Mesendoderm (in vitro differentiated cells): ENCODE data around the gene KIAA1191.

Source experiments
- DNase-seq: peaks from one replicate; pipeline ENCODE4 v3.0.0; 2013
- H2AK5ac ChIP-seq: 2 replicates; pipeline ENCODE4 v1.6.1; 2013; ENCODE audit warnings: low read length, inconsistent platforms
- H2BK120ac ChIP-seq: 2 replicates; pipeline ENCODE4 v1.6.1; 2013; ENCODE audit warnings: low read depth, mild to moderate bottlenecking, low read length, moderate library complexity, mixed read lengths
- H2BK15ac ChIP-seq: replicated peaks from 2 replicates; pipeline ENCODE4 v1.6.1; 2013; ENCODE audit warnings: low read depth, mild to moderate bottlenecking, moderate library complexity
- H2BK5ac ChIP-seq: 2 replicates; pipeline ENCODE4 v1.6.1; 2013; ENCODE audit warnings: low read length, inconsistent platforms
- H3K18ac ChIP-seq: 2 replicates; pipeline ENCODE4 v1.6.1; 2013; ENCODE audit warnings: mild to moderate bottlenecking, low read length, mixed read lengths
- H3K23ac ChIP-seq: one replicate; pipeline ENCODE4 v1.6.1; 2013; ENCODE audit warnings: low read length
- H3K27ac ChIP-seq: 2 replicates; pipeline ENCODE4 v1.5.1; 2013; ENCODE audit warnings: low read depth, mild to moderate bottlenecking, inconsistent platforms, low read length, moderate library complexity
- H3K27me3 ChIP-seq: 2 replicates; pipeline ENCODE4 v1.6.1; 2013; ENCODE audit warnings: low read length, control low read depth, mild to moderate bottlenecking, inconsistent platforms; ENCODE audit not compliant: insufficient read depth, poor library complexity
- H3K36me3 ChIP-seq: 2 replicates; pipeline ENCODE4 v1.6.1; 2013; ENCODE audit warnings: low read length, inconsistent platforms; ENCODE audit not compliant: control insufficient read depth, insufficient read depth
- H3K4ac ChIP-seq: one replicate; pipeline ENCODE4 v1.6.1; 2013; ENCODE audit warnings: low read depth, mild to moderate bottlenecking, low read length, moderate library complexity
- H3K4me1 ChIP-seq: 2 replicates; pipeline ENCODE4 v1.6.1; 2013; ENCODE audit warnings: low read depth, low read length, inconsistent platforms; ENCODE audit not compliant: control insufficient read depth
- H3K4me2 ChIP-seq: 2 replicates; pipeline ENCODE4 v1.6.1; 2013; ENCODE audit warnings: low read length
- H3K4me3 ChIP-seq: 2 replicates; pipeline ENCODE4 v1.5.1; 2013; ENCODE audit warnings: mild to moderate bottlenecking, low read length
- H3K56ac ChIP-seq: one replicate; pipeline ENCODE4 v1.6.1; 2013; ENCODE audit warnings: low read length
- H3K79me1 ChIP-seq: 2 replicates; pipeline ENCODE4 v1.6.1; 2013; ENCODE audit warnings: low read length, inconsistent platforms
- H3K79me2 ChIP-seq: 2 replicates; pipeline ENCODE4 v1.6.1; 2013; ENCODE audit warnings: mild to moderate bottlenecking, low read length; ENCODE audit not compliant: control insufficient read depth, insufficient read depth
- H3K9ac ChIP-seq: 2 replicates; pipeline ENCODE4 v1.6.1; 2013; ENCODE audit warnings: low read length, inconsistent platforms
- H4K5ac ChIP-seq: one replicate; pipeline ENCODE4 v1.6.1; 2013; ENCODE audit warnings: low read length
- H4K8ac ChIP-seq: one replicate; pipeline ENCODE4 v1.6.1; 2013; ENCODE audit warnings: low read depth, mild to moderate bottlenecking, control low read depth, low read length, moderate library complexity
- WGBS: extraction: QIAGEN DNeasy Blood & Tissue Kit; methylation state at CpG from one replicate; pipeline ENCODE4 v1.1.7; 2013; ENCODE audit warnings: low lambda C conversion rate, missing lambda C conversion rate; ENCODE audit not compliant: insufficient coverage; ENCODE audit errors: extremely low coverage; 5-methylcytosine and 5-hydroxymethylcytosine counted together

KIAA1191 gene

GRCh38 chr5:176397736-176398420 lies 36.3 kb upstream of the KIAA1191 start:
- no peak overlapping the region for H3K18ac ChIP-seq
- H4K5ac ChIP-seq, result no peak overlapping the region
- H3K4ac ChIP-seq, result no peak overlapping the region
- no peak overlapping the region for H2BK120ac ChIP-seq
- H3K27ac ChIP-seq, result no peak overlapping the region
- H3K56ac ChIP-seq, result no peak overlapping the region
- no peak overlapping the region for H3K9ac ChIP-seq
- no peaks in the 10 kb centered on the region for H3K79me2 ChIP-seq
- H2AK5ac ChIP-seq, result no peak overlapping the region
- H4K8ac ChIP-seq, result no peak overlapping the region
- no peaks in the 10 kb centered on the region for H3K27me3 ChIP-seq
- no peak for DNase-seq
- no peak overlapping the region for H2BK5ac ChIP-seq
- H3K23ac ChIP-seq, result no peak overlapping the region
- H3K4me2 ChIP-seq, result no peak overlapping the region
- WGBS, result no CpG with 5 or more reads among the region's 18 CpGs
- H3K4me3 ChIP-seq, result no peak overlapping the region
- H3K4me1 ChIP-seq, result no peaks in the 10 kb centered on the region
- no peaks in the 10 kb centered on the region for H3K36me3 ChIP-seq
- no peaks in the 10 kb centered on the region for H3K79me1 ChIP-seq
- H2BK15ac ChIP-seq, result no peak overlapping the region

DNA sequence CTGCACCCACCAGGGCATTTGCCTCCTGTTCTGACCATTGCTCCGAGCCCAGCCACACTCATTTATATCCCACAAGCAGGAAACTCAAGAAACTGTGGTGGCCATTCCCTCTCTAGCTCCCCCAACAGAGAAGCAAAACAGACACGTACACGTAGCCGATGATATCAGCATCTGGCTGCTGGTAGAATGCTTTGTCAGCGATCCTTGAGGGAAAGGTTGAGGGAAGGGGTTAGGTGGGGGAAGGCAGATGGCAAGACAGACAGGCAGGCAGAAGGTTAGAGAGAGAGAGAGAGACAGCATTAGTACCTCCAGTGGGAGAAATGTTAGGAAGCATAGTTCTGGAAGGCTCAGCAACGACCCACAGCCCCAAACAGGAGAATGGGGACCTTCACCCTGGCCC lies 34.8 kb upstream of the KIAA1191 start:
- Histone ChIP-seq H3K18ac (no peak overlapping the region), H3K79me2 (no peaks in the 10 kb centered on the region), H4K5ac (no peak overlapping the region), H3K4ac (no peak overlapping the region), H3K4me3 (no peak overlapping the region), H3K56ac (no peak overlapping the region), H4K8ac (no peak overlapping the region), H2BK5ac (no peak overlapping the region), H3K23ac (no peak overlapping the region), H3K4me1 (no peaks in the 10 kb centered on the region), H2BK15ac (no peak overlapping the region), H2AK5ac (no peak overlapping the region), H3K4me2 (no peak overlapping the region), H3K27ac (no peak overlapping the region), H3K9ac (no peak overlapping the region), H3K27me3 (no peaks in the 10 kb centered on the region), H2BK120ac (no peak overlapping the region), H3K36me3 (no peaks in the 10 kb centered on the region), H3K79me1 (no peaks in the 10 kb centered on the region)
- DNase-seq, result peak; percentile 31
- WGBS, result no CpG with 5 or more reads among the region's 6 CpGs

GRCh38 chr5:176394881-176395675 lies 33.5 kb upstream of the KIAA1191 start:
- H2BK15ac ChIP-seq, result no peak overlapping the region
- H3K4me3 ChIP-seq, result no peak overlapping the region
- H3K79me2 ChIP-seq, result no peaks in the 10 kb centered on the region
- no peak overlapping the region for H3K18ac ChIP-seq
- H3K4ac ChIP-seq, result no peak overlapping the region
- WGBS, result no CpG with 5 or more reads among the region's 11 CpGs
- no peak overlapping the region for H2BK120ac ChIP-seq
- no peak overlapping the region for H3K23ac ChIP-seq
- H4K8ac ChIP-seq, result no peak overlapping the region
- no peaks in the 10 kb centered on the region for H3K27me3 ChIP-seq
- no peaks in the 10 kb centered on the region for H3K79me1 ChIP-seq
- H3K4me1 ChIP-seq, result no peaks in the 10 kb centered on the region
- no peak overlapping the region for H3K27ac ChIP-seq
- no peak for DNase-seq
- H2AK5ac ChIP-seq, result no peak overlapping the region
- H4K5ac ChIP-seq, result no peak overlapping the region
- no peak overlapping the region for H3K4me2 ChIP-seq
- H3K56ac ChIP-seq, result no peak overlapping the region
- H3K36me3 ChIP-seq, result no peaks in the 10 kb centered on the region
- no peak overlapping the region for H3K9ac ChIP-seq
- no peak overlapping the region for H2BK5ac ChIP-seq

- H3K79me2 ChIP-seq, result no peaks in the 10 kb centered on the region
- H2BK5ac ChIP-seq, result no peak overlapping the region
- no peaks in the 10 kb centered on the region for H3K79me1 ChIP-seq
- no peak overlapping the region for H3K23ac ChIP-seq
- no peak overlapping the region for H3K9ac ChIP-seq
- WGBS, result no CpG with 5 or more reads among the region's 9 CpGs
- no peaks in the 10 kb centered on the region for H3K36me3 ChIP-seq
- H3K27ac ChIP-seq, result no peak overlapping the region
- H3K4me2 ChIP-seq, result no peak overlapping the region
- no peaks in the 10 kb centered on the region for H3K4me1 ChIP-seq
- H3K4me3 ChIP-seq, result no peak overlapping the region
- no peak overlapping the region for H4K5ac ChIP-seq
- H2AK5ac ChIP-seq, result no peak overlapping the region
- no peak overlapping the region for H3K56ac ChIP-seq
- no peak overlapping the region for H2BK120ac ChIP-seq
- H3K4ac ChIP-seq, result no peak overlapping the region
- no peaks in the 10 kb centered on the region for H3K27me3 ChIP-seq
- H3K18ac ChIP-seq, result no peak overlapping the region
- H4K8ac ChIP-seq, result no peak overlapping the region
- DNase-seq, result no peak
- no peak overlapping the region for H2BK15ac ChIP-seq
Observed at GRCh38 chr5:176394096-176394495, 32.5 kb upstream of the KIAA1191 start.

- Histone ChIP-seq H3K27ac (no peak overlapping the region), H2BK5ac (no peak overlapping the region), H3K9ac (no peak overlapping the region), H2AK5ac (no peak overlapping the region), H3K36me3 (no peaks in the 10 kb centered on the region), H3K18ac (no peak overlapping the region), H3K4me3 (no peak overlapping the region), H4K8ac (no peak overlapping the region), H3K4me1 (no peaks in the 10 kb centered on the region), H3K4me2 (no peak overlapping the region), H3K4ac (no peak overlapping the region), H4K5ac (no peak overlapping the region), H2BK15ac (no peak overlapping the region), H3K79me1 (peaks cover 5% of the 10 kb centered on the region), H3K23ac (no peak overlapping the region), H2BK120ac (no peak overlapping the region), H3K79me2 (peaks cover 8% of the 10 kb centered on the region), H3K56ac (no peak overlapping the region), H3K27me3 (no peaks in the 10 kb centered on the region)
- WGBS, result no CpG with 5 or more reads among the region's 11 CpGs
- no peak for DNase-seq
Observed at GRCh38 chr5:176392526-176392925, 31.0 kb upstream of the KIAA1191 start.
